ENCODE measurements around the gene WDR45. TPM values are rescaled to one million over a fixed set of nuclear protein-coding genes. Genes with fewer than 3 reads are reported as not detected.
"Not testable (repeated sequence)": the region's sequence is repeated elsewhere in the genome, so short reads cannot be mapped to it uniquely, and the experiment has no call there.

The WDR45 gene
- 38.5 and 42.1 TPM in 2 replicates for total RNA-seq

GRCh38 chrX:49079489-49080428 is at the start of gene WDR45:
Gene WDR45 (minus strand): TSS chrX:49079887. CDS start chrX:49078095, 1,792 bp downstream.
- DNase-seq (ENCODE audit: low read depth) = peak; percentile 49
- Histone ChIP-seq H3K27me3 (ENCODE audit: control insufficient read depth, insufficient read depth, low read length) (no peaks in the 10 kb centered on the region), H3K36me3 (ENCODE audit: control insufficient read depth, insufficient read depth, low read length) (peaks cover 7% of the 10 kb centered on the region), H3K4me3 (ENCODE audit: low read depth, low read length) (peak within 1 kb of the TSS; percentile 67)
- TF ChIP-seq CTCF (IDR thresholded peaks at IDR 0.05; ENCODE audit: insufficient read depth, low read length, severe bottlenecking) = no peak
- no peak for FAIRE-seq

GRCh38 chrX:49129427-49129826 is 49.7 kb upstream of the WDR45 start:
- H3K36me3 ChIP-seq (ENCODE audit: control insufficient read depth, insufficient read depth, low read length) = no peaks in the 10 kb centered on the region
- FAIRE-seq (no peak), DNase-seq (ENCODE audit: low read depth) (no peak)
- H3K27me3 ChIP-seq (ENCODE audit: control insufficient read depth, insufficient read depth, low read length) = no peaks in the 10 kb centered on the region
- H3K4me3 ChIP-seq (ENCODE audit: low read depth, low read length) = no peak overlapping the region
- no peak for TF ChIP-seq CTCF (IDR thresholded peaks at IDR 0.05; ENCODE audit: insufficient read depth, low read length, severe bottlenecking)

- H3K27me3 ChIP-seq (ENCODE audit: control insufficient read depth, insufficient read depth, low read length); DNase-seq (ENCODE audit: low read depth); FAIRE-seq; H3K4me3 ChIP-seq (ENCODE audit: low read depth, low read length); H3K36me3 ChIP-seq (ENCODE audit: control insufficient read depth, insufficient read depth, low read length): not testable (repeated sequence)
Measured at GRCh38 chrX:49127742-49128258, 48.1 kb upstream of the WDR45 start.

GRCh38 chrX:49122499-49122898 is 42.8 kb upstream of the WDR45 start:
- FAIRE-seq (no peak), DNase-seq (ENCODE audit: low read depth) (no peak)
- no peak overlapping the region for H3K4me3 ChIP-seq (ENCODE audit: low read depth, low read length)
- no peaks in the 10 kb centered on the region for H3K36me3 ChIP-seq (ENCODE audit: control insufficient read depth, insufficient read depth, low read length)
- no peak for TF ChIP-seq CTCF (IDR thresholded peaks at IDR 0.05; ENCODE audit: insufficient read depth, low read length, severe bottlenecking)
- no peaks in the 10 kb centered on the region for H3K27me3 ChIP-seq (ENCODE audit: control insufficient read depth, insufficient read depth, low read length)

GRCh38 chrX:49120091-49120490 is 40.4 kb upstream of the WDR45 start:
- Histone ChIP-seq H3K27me3 (ENCODE audit: control insufficient read depth, insufficient read depth, low read length) (no peaks in the 10 kb centered on the region), H3K36me3 (ENCODE audit: control insufficient read depth, insufficient read depth, low read length) (peaks cover 2% of the 10 kb centered on the region), H3K4me3 (ENCODE audit: low read depth, low read length) (no peak overlapping the region)
- DNase-seq (ENCODE audit: low read depth) (no peak), FAIRE-seq (no peak)
- TF ChIP-seq CTCF (IDR thresholded peaks at IDR 0.05; ENCODE audit: insufficient read depth, low read length, severe bottlenecking) = no peak

- Histone ChIP-seq H3K4me3 (ENCODE audit: low read depth, low read length) (no peak overlapping the region), H3K27me3 (ENCODE audit: control insufficient read depth, insufficient read depth, low read length) (no peaks in the 10 kb centered on the region), H3K36me3 (ENCODE audit: control insufficient read depth, insufficient read depth, low read length) (peaks cover 6% of the 10 kb centered on the region)
- DNase-seq (ENCODE audit: low read depth) = no peak
- FAIRE-seq = no peak
- no peak for TF ChIP-seq CTCF (IDR thresholded peaks at IDR 0.05; ENCODE audit: insufficient read depth, low read length, severe bottlenecking)
Measured at GRCh38 chrX:49117581-49117980, 37.9 kb upstream of the WDR45 start.
